Gastroesophageal sphincter (tissue), 4 donors: Measurements from ENCODE around the gene NCOA5. TPM values are rescaled to one million over a fixed set of nuclear protein-coding genes. Genes with fewer than 3 reads are reported as not detected.

Experiments used
- ATAC-seq: fragments of 150-250 bp; one replicate; pipeline ENCODE4 v1.9.1; 2016; ENCODE audit warnings: mild to moderate bottlenecking, moderate library complexity
- H3K27ac ChIP-seq, 4 donors: fragments of 200-600 bp; sonication (generic) in 3 of 4; 1 replicate in 3 of 4; 2 replicates in 1 of 4; pipeline ENCODE4 v1.5.1; 2016 to 2019
- H3K27me3 ChIP-seq: fragments of 200-600 bp; sonication (generic); one replicate; pipeline ENCODE4 v1.5.1; 2019
- H3K36me3 ChIP-seq, 2 donors: fragments of 200-600 bp; sonication (generic); one replicate each; pipeline ENCODE4 v1.5.1; 2019; ENCODE audit warnings: control low read depth in 1 of 2
- H3K4me1 ChIP-seq, 3 donors: fragments of 200-600 bp; sonication (generic); 1 replicate in 2 of 3; 2 replicates in 1 of 3; pipeline ENCODE4 v1.5.1; 2016 to 2019; ENCODE audit warnings: control low read depth in 2 of 3
- H3K4me3 ChIP-seq, 2 donors: fragments of 200-600 bp; sonication (generic); one replicate each; pipeline ENCODE4 v1.5.1; 2019; ENCODE audit warnings: mild to moderate bottlenecking in 1 of 2, moderate library complexity in 1 of 2
- H3K9me3 ChIP-seq, 3 donors: fragments of 200-600 bp; sonication (generic); one replicate each; pipeline ENCODE4 v1.5.1; 2017 to 2019; ENCODE audit warnings: control low read depth in 2 of 3
- CTCF ChIP-seq, 4 experiments: fragments of 200-600 bp in 2 of 4; fragments of 450-650 bp in 2 of 4; sonication (generic) in 1 of 4; IDR thresholded peaks; one replicate each; pipeline ENCODE4 v1.5.1; 2017 to 2019; ENCODE audit warnings: antibody characterized with exemption in 4 of 4, mild to moderate bottlenecking in 2 of 4, moderate library complexity in 2 of 4
- EP300 ChIP-seq: sonication (generic); formaldehyde crosslinking; IDR thresholded peaks from one replicate; pipeline ENCODE4 v1.6.1; 2017; ENCODE audit warnings: antibody characterized with exemption, mild to moderate bottlenecking
- POLR2A ChIP-seq, 2 donors: fragments of 450-650 bp; IDR thresholded peaks; one replicate each; pipeline ENCODE4 v1.6.1; 2017; ENCODE audit warnings: antibody characterized with exemption in 2 of 2, mild to moderate bottlenecking in 2 of 2, moderate library complexity in 1 of 2
- POLR2AphosphoS5 ChIP-seq: sonication (generic); formaldehyde crosslinking; IDR thresholded peaks from one replicate; pipeline ENCODE4 v1.6.1; 2017; ENCODE audit warnings: antibody characterized with exemption
- WGBS, 2 donors: methylation state at CpG; one replicate each; pipeline ENCODE4 v1.1.5; 2018; ENCODE audit warnings: low coverage in 1 of 2; 5-methylcytosine and 5-hydroxymethylcytosine counted together
- total RNA-seq, 4 donors: library from RNA; depleted of rRNA; stranded (reverse); fragments of >200 nt; gene quantifications; one replicate each; pipeline ENCODE4 v1.1.0, GENCODE V29; 2016

Gene NCOA5
- total RNA-seq, 4 donors from 2014 or later, result 26.3 to 39.8 (median 30.8) TPM

- ATAC-seq, result no peak
- peaks cover 5% of the 10 kb centered on the region for H3K27me3 ChIP-seq
- H3K36me3 ChIP-seq, result no peaks in the 10 kb centered on the region
- WGBS, 2 donors, result 73 to 100% methylated on average over 1 to 2 of the region's 2 CpGs
- peaks cover 0 to 26% (median 8%) of the 10 kb centered on the region in 3 donors for H3K4me1 ChIP-seq
- no peak for TF ChIP-seq EP300
- TF ChIP-seq POLR2AphosphoS5, result no peak
- TF ChIP-seq POLR2A (IDR thresholded peaks at IDR 0.05), result no peak
- no peak for TF ChIP-seq CTCF (IDR thresholded peaks at IDR 0.05)
- H3K9me3 ChIP-seq, result no peaks in the 10 kb centered on the region
- H3K27ac ChIP-seq, result no peak overlapping the region
- H3K4me3 ChIP-seq, result no peak overlapping the region
Observed at GRCh38 chr20:46114449-46114848, 24.7 kb upstream of the NCOA5 start.

GRCh38 chr20:46113113-46113470 lies 23.3 kb upstream of the NCOA5 start:
- H3K9me3 ChIP-seq, result no peaks in the 10 kb centered on the region
- ATAC-seq, result no peak
- no peak for TF ChIP-seq POLR2AphosphoS5
- TF ChIP-seq EP300, result no peak
- TF ChIP-seq POLR2A (IDR thresholded peaks at IDR 0.05), result no peak
- no peak for TF ChIP-seq CTCF (IDR thresholded peaks at IDR 0.05)
- H3K4me1 ChIP-seq, result peaks cover 0 to 12% (median 4%) of the 10 kb centered on the region in 3 donors
- WGBS, 2 donors, result 30 to 90% methylated on average over 2 of the region's 3 CpGs
- no peak overlapping the region for H3K4me3 ChIP-seq
- no peak overlapping the region for H3K27ac ChIP-seq
- H3K36me3 ChIP-seq, result no peaks in the 10 kb centered on the region
- peaks cover 18% of the 10 kb centered on the region for H3K27me3 ChIP-seq

- Histone ChIP-seq H3K4me1 (peaks cover 0 to 7% (median 3%) of the 10 kb centered on the region in 3 donors), H3K36me3 (no peaks in the 10 kb centered on the region), H3K9me3 (no peaks in the 10 kb centered on the region), H3K27ac (no peak overlapping the region), H3K4me3 (no peak overlapping the region), H3K27me3 (peaks cover 23% of the 10 kb centered on the region)
- ATAC-seq, result no peak
- TF ChIP-seq POLR2AphosphoS5 (no peak), EP300 (no peak), CTCF (IDR thresholded peaks at IDR 0.05) (no peak), POLR2A (IDR thresholded peaks at IDR 0.05) (no peak)
- WGBS, 2 donors, result 59 to 75% methylated on average over 6 to 8 of the region's 10 CpGs
Observed at GRCh38 chr20:46112430-46113112, 22.8 kb upstream of the NCOA5 start.

- TF ChIP-seq POLR2AphosphoS5, result no peak
- TF ChIP-seq EP300, result no peak
- no peak for TF ChIP-seq CTCF (IDR thresholded peaks at IDR 0.05)
- TF ChIP-seq POLR2A (IDR thresholded peaks at IDR 0.05), result no peak
- no peak overlapping the region for H3K27ac ChIP-seq
Observed at GRCh38 chr20:46111836-46112212, 22.1 kb upstream of the NCOA5 start.

More at GRCh38 chr20:46111836-46112212, 22.1 kb upstream of the NCOA5 start:
- ATAC-seq, result no peak
- H3K27me3 ChIP-seq, result peaks cover 26% of the 10 kb centered on the region
- no peaks in the 10 kb centered on the region for H3K36me3 ChIP-seq
- no peaks in the 10 kb centered on the region for H3K9me3 ChIP-seq
- no peaks in the 10 kb centered on the region for H3K4me1 ChIP-seq
- no peak overlapping the region for H3K4me3 ChIP-seq
